HG03469 (cell line): ENCODE data around the gene SLC25A34.

Source experiments
- ATAC-seq: cut with Tn5 transposase; IDR thresholded peaks from one replicate; pipeline ENCODE4 v1.9.1; 2021; ENCODE audit warnings: mild to moderate bottlenecking, moderate library complexity, moderate number of reproducible peaks; ENCODE audit not compliant: unreplicated experiment

Gene SLC25A34

GRCh38 chr1:15731735-15732685, 4.0 kb upstream of the SLC25A34 start:
- no peak for ATAC-seq

- no peak for ATAC-seq
Measured at GRCh38 chr1:15732686-15733081, 3.4 kb upstream of the SLC25A34 start.

GRCh38 chr1:15733218-15733725, 2.8 kb upstream of the SLC25A34 start:
- ATAC-seq = no peak

GRCh38 chr1:15733726-15734226, 2.3 kb upstream of the SLC25A34 start:
- ATAC-seq = no peak

- no peak for ATAC-seq
Measured at GRCh38 chr1:15734296-15734695, 1.8 kb upstream of the SLC25A34 start.

- ATAC-seq = no peak
Measured at GRCh38 chr1:15734901-15735300, 1.2 kb upstream of the SLC25A34 start.

GRCh38 chr1:15735304-15736037, 587 bp upstream of the SLC25A34 start:
- no peak for ATAC-seq

GRCh38 chr1:15736892-15737261, 819 bp downstream of the SLC25A34 start:
- no peak for ATAC-seq

- no peak for ATAC-seq
Measured at GRCh38 chr1:15737324-15738319, 1.6 kb downstream of the SLC25A34 start.

- no peak for ATAC-seq
Measured at GRCh38 chr1:15738416-15739113, 2.5 kb downstream of the SLC25A34 start.

GRCh38 chr1:15739259-15739658, 3.2 kb downstream of the SLC25A34 start:
- no peak for ATAC-seq

- ATAC-seq = no peak
Measured at GRCh38 chr1:15739745-15740144, 3.7 kb downstream of the SLC25A34 start.

GRCh38 chr1:15740924-15741850, 5.1 kb downstream of the SLC25A34 start:
- ATAC-seq = no peak

- no peak for ATAC-seq
Measured at GRCh38 chr1:15742339-15742801, 6.3 kb downstream of the SLC25A34 start, which contains the start of gene TMEM82. TSS of gene TMEM82 (plus strand) at chr1:15742499. CDS start at chr1:15742560, 61 bp downstream.

- ATAC-seq = no peak
Measured at GRCh38 chr1:15744122-15744679, 8.1 kb downstream of the SLC25A34 start.

- ATAC-seq = no peak
Measured at GRCh38 chr1:15747378-15747777, 11.3 kb downstream of the SLC25A34 start.

GRCh38 chr1:15748264-15748663, 12.2 kb downstream of the SLC25A34 start:
- no peak for ATAC-seq
